Stimulated activated CD4-positive, alpha-beta T cell treated with anti-CD3 and anti-CD28 coated beads, Interleukin-4, amount 100 ng/mL, for 48 hours (primary cell): ENCODE measurements around the gene TRAF3.
A peak's percentile ranks its signal among the peaks of the same experiment; 100 is the strongest.
"Not testable (repeated sequence)": the region's sequence is repeated elsewhere in the genome, so short reads cannot be mapped to it uniquely, and the experiment has no call there.

Experiments used
- DNase-seq, 2 donors: peaks; one replicate each; pipeline ENCODE4 v3.0.0-alpha.2; 2020; ENCODE audit warnings: low read depth in 2 of 2

Gene TRAF3

GRCh38 chr14:102807013-102807406 lies 29.8 kb downstream of the TRAF3 start:
- no peak for DNase-seq

DNA sequence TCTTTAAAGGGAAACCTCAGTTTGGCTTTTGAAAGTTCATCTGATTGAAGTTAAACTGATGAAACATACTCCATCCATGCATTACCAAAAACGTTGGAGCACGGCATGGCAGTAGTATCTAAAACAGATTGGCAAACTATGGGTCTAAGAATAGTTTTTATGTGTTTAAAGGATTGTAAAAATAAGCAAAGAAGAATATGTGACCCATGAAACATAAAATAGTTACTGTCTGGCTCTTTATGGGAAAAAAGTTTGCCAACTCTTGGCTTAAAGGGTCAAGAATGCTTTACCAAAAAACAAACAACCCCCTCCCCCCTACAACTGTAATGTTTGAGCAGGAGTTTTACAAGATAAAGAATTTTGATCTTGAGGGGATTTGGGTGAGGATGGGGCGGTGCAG lies 32.6 kb downstream of the TRAF3 start:
- DNase-seq = no peak

- no peak for DNase-seq
These were observed 33.3 kb downstream of the TRAF3 start for GRCh38 chr14:102810523-102810922.

- DNase-seq = no peak
These were observed 34.2 kb downstream of the TRAF3 start for GRCh38 chr14:102811254-102811963.

DNA sequence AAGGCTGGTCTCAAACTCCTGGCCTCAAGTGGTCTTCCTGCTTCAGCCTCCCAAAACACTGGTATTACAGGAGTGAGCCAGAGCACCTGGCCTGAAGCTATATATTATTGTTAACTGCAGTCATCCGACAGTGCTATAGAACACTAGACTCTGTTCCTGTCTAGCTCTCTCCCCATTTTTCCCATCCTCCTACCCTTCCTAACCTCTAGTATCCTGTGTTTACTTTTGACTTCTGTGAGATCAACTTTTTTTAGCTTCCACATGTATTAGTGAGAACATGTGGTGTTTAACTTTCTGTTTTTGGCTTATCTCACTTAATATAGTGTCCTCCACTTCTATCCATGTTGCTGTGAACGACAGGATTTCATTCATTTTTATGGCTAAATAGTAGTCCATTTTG lies 34.7 kb downstream of the TRAF3 start:
- DNase-seq = no peak

DNA sequence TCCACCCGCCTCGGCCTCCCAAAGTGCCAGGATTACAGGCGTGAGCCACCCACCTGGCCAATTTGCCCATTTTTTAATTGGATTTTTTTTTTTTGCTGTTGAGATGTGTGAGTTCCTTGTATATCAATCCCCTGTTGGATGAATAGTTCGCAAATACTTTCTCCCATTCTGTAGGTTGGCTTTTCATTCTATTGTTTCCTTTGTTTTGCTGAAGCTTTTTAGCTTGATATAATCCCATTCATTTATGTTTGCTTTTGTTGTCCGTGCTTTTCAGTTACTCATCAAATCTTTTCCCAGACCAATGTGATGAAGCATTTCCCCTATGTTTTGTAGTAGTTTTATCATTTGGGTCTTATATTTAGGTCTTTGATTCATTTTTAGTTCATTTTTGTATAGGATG lies 36.4 kb downstream of the TRAF3 start:
- DNase-seq = no peak

- no peak for DNase-seq
These were observed 40.1 kb downstream of the TRAF3 start for GRCh38 chr14:102817318-102817717.

GRCh38 chr14:102817942-102818940 lies 41.0 kb downstream of the TRAF3 start:
- no peak for DNase-seq

DNA sequence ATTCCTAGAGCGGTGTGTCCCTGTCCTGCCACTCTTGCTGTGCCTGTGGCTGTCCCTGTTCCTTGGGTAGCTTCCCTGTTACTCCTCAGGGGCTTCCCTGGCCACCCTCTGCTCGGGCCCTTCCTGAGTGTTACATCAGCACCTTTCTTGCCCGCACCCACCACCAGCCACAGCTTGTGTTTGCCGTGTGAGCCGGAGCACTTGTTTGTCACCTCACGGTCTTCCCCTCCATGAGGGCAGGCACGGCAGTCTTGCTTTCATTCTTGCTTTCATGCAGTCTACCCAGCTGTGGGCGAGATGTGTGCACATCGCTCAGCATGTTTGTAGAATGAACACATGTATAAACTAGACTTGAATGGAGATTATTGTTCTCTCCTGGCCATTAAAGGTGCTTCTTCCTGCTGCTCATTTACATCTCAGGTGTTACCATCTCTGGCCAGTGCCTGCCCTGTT lies 42.0 kb downstream of the TRAF3 start:
- DNase-seq = peak; percentile 62 to 80

DNA sequence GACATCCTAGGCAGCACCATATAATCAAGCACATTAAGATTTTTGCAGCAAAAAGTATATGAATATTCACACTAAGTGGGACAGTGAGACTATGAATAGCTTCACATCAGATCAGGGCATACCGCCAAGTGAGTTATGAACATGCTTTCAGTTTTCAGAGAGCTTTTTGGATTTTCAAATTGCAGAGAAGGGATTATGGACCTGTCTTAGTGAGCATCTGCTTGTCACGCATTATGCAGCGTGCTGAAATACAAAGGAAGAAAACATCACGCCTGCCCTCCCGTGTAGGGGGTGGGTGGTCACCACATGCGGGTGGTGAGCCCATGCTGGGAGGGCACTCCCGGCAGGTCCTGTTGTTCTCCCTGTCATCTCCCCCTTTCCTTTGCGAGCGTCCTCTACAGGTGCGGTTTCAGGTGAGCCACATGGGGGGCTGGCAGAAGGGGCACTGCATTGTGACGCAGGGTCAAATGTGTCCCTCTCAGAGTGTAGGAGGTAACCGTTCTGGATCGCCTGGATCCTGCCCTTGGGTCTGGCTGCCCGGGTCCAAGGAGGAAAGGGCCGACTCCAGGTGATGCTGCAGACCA lies 42.6 kb downstream of the TRAF3 start:
- no peak for DNase-seq

- no peak for DNase-seq
These were observed 44.0 kb downstream of the TRAF3 start for GRCh38 chr14:102821252-102821651.

DNA sequence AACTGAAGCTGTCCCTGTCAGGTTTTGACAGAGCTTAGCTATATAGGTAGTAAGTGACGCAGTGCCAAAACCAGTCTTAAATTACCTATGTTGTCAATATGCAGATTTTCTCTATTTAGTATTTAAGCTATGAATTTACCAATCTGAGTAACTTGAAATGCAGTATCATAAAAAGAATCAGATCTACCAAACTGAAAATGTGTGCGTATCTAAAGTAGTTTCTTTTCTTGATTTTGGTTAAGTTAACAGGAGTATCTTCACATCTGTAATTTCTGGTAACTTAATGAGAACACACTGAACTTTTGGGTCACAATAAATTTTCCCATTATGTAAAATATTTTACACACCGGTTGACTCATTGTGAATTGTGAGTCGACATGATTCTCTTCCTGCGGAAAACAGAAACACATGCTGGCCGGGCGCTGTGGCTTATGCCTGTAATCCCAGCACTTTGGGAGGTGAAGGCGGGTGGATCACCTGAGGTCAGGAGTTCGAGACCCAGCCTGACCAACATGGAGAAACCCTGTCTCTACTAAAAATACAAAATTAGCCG lies 45.1 kb downstream of the TRAF3 start:
- DNase-seq = peak; percentile 49 to 54

DNA sequence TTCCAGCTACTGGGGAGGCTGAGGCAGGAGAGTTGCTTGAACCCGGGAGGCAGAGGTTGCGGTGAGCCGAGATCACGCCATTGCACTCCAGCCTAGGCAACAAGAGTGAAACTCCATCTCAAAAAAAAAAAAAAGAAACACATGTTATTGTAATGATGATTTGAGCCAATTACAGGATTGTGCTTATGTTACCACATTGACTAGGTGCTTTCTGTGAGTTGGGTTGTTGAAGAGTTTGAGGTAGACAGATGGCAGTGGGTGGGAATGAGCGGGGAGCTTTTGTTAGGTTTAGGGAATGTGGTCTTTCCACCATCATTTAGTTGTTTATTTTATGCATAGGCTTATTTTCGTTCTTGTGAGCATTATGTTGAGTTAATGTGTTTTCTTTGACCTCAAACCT lies 45.6 kb downstream of the TRAF3 start:
- DNase-seq = not testable (repeated sequence)

- no peak for DNase-seq
These were observed 46.3 kb downstream of the TRAF3 start for GRCh38 chr14:102823546-102823945.

DNA sequence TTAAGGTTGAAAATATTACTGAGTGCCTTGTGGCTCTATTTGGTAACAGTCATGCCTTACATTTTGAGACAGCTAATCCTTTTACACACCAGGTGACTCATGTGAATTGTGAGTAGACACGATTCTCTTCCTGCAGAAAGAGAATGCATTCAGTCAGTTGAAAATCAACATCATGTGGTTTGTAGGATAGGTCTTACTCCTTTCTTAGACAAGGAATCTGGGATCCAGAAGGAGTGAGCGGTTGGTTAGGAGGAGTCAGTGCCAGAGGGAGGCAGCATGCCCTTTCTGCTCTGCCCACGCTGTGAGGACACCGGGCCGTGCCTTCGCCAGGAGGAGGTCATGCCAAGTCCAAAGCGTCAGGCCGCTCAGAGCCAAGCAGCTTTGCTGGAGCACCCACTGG lies 47.6 kb downstream of the TRAF3 start:
- no peak for DNase-seq

- no peak for DNase-seq
These were observed 48.3 kb downstream of the TRAF3 start for GRCh38 chr14:102825307-102826095.

- DNase-seq = no peak
These were observed 48.9 kb downstream of the TRAF3 start for GRCh38 chr14:102826161-102826560.

GRCh38 chr14:102826751-102827675 lies 49.8 kb downstream of the TRAF3 start:
- no peak for DNase-seq

DNA sequence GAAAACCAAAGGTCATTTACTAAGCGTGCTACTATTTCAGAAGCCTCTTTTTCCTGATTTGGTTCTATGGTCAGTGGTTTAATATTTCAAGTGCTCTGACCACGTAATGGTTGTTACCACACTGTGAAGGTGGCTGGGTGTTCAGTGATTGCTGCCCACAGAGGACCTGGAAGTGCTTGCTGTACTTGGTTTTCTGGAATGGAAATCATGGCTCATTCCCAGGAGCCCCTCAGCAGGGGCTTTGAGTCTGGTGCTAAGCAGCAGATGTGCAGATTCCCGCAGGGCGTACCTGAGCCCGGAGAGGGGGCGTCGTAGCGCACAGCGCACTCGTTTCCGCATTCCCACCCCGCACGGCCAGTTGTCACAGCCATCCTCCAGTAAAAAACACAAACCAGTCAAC lies 50.5 kb downstream of the TRAF3 start:
- no peak for DNase-seq

GRCh38 chr14:102828151-102828550 lies 50.9 kb downstream of the TRAF3 start:
- DNase-seq = no peak
